Activated CD4-positive, alpha-beta T cell treated with anti-CD3 and anti-CD28 coated beads for 48 hours (primary cell): Measurements from ENCODE around the gene PIEZO1.

Experiments
- DNase-seq: peaks from one replicate; pipeline ENCODE4 v3.0.0-alpha.2; 2020

Gene PIEZO1

DNA sequence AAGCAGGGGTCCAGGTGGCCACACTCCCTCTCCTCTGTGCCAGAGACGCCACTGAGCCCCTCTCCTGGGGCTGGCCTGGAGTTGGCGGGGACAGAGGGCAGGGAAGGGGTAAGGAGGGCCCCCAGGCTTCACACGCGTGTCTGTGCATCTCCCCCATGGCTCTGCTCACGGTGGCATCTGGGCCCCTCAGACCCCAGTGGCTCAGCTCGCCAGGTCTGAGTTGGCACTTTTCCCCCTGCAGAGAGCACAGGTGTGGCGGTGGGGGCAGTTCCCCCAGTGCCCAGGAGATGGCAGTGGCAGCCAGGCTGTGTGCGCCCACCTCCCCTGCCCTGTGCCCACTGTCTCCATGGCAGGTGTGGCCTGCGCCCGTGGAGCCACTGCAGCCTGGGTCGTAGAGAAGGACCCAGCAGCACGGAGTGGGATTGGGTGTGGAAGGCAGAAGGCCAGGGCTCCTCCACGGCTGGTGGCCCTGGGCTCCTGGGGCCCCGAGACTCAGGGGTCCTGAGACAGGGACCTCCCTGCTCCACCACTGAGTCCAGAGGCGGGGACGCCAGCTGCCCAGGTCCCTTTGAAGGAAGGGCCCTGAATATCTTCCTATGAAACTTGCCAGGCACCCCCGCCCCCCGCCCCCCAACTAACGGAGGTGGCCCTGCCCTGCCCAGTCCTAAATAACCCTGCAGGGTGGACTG, 31.0 kb upstream of the PIEZO1 start:
- DNase-seq = peak; percentile 72

- no peak for DNase-seq
These were observed 30.2 kb upstream of the PIEZO1 start for GRCh38 chr16:88815227-88815626.

GRCh38 chr16:88814144-88814502, 29.1 kb upstream of the PIEZO1 start:
- no peak for DNase-seq

DNA sequence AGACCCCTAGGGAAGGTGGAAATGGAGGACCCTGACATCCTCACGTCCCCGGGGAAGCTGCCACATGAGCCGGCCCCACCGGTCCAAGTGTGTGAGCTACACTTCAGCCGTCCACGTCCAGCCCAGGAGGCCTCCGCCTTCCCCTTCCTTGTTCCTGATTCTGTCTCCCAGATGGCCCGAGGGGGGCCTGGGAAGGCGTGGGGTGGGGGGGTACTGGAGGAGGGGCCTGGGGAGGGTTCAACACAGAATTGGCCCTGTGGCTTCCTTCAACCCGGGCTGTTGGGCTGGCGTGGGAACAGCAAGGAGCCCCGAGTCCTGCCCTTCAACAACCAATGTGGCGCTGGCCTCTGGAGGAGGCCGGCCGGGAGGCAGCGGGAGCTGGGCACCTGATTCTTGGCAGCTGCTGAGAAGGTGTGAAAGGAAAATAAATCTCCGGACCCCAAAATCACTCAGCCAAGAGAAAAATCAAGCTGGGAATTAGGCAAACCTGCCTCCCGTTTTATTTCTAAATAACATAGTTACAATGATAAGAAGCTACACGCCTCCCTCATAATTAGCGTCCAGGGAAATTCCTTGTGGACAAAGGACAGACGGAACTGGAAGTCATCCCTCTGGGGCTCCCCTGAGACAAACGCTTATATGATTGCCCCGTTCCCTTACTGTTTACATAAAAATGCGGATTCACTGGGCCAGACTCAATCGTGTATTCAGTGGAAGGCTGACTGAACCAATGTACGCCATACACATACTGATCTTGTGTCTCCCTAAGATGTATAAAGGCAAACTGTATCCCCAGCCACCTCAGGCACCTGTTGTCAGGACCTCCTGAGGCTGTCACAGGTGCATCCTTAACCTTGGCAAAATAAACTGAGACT, 28.5 kb upstream of the PIEZO1 start:
- DNase-seq = no peak

GRCh38 chr16:88812513-88813268, 27.7 kb upstream of the PIEZO1 start:
- peak; percentile 63 for DNase-seq

DNA sequence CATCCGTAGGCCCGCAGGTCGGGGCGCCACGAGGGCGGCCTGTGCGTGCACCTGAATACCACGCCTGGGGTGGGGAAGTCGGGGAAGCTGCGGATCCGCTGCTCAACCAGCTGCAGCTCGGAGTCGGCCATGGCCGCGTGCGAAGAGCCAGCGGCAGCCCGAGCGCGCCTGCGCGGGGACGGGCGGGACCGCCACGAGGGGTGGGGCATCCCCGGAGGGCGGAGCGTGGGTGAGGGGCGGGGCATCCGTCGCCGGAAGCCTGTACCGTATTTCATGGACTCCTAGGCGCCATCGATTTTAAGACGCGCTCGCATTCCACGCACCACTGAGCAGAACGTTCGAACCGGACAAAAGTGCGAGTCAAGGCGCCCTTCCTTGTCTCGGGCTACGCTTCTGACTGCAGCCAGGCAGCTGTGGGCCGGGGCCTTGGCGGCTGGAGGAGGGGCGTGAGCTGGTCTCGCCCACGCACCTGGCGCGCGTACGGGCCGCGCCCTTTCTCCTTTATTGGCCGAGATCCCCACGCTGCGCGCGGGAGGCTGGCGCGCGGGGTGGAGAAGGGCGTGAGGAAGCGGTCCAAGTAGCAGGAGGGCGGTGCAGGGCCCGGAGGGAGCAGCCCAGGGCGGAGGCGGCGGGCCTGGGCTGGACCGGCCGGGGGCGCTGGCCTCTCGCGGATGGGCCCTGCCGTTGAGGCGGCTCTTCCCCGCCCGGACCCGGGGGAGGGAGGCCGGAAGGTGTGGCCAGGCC, 26.9 kb upstream of the PIEZO1 start, which contains the start of gene APRT:
Gene APRT (minus strand): TSS at position 160 of the 744 bp plus-strand sequence. CDS start 29 bp downstream, at position 131.
- peak; percentile 98 for DNase-seq

- peak; percentile 76 for DNase-seq
These were observed 26.1 kb upstream of the PIEZO1 start for GRCh38 chr16:88810912-88811768.

DNA sequence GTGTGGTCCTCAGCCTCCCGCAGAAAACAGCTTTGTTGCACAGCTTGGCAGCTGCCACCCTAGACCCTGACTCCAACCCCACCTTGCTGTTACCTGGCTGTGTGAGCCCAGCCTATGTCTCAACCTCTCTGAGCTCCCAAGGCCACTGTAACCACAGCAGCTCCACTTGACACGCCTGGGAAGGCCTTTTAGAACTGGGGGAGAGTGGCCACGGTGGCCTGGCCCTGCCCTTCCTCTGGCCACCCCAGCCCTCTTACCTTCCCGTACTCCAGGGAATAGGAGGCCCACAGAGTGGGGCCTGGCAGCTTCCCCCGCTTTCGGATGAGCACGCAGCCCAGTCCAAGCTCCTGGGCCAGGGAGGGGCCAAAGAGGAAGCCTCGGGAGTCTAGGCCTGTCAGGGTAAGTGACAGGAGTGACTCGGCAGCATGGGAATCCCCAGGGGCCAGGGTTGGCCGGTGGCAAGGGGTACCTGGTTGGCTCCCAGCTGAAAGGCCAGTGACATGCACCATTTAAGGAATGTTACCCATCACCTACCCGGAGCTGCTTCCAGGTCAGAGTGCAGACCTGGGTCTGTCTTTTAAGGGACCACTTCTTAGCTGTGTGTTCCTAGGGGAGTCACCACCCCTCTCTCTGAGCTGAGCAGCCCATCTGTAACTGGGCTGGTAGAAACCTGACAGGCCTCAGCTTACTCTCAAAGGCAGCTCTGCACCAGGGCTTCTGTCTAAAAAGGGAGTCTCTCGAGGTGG, 25.3 kb upstream of the PIEZO1 start:
- peak; percentile 70 for DNase-seq

- DNase-seq = peak; percentile 41
These were observed 24.7 kb upstream of the PIEZO1 start for GRCh38 chr16:88809676-88810165.

- DNase-seq = peak; percentile 28
These were observed 24.2 kb upstream of the PIEZO1 start for GRCh38 chr16:88809068-88809675.

DNA sequence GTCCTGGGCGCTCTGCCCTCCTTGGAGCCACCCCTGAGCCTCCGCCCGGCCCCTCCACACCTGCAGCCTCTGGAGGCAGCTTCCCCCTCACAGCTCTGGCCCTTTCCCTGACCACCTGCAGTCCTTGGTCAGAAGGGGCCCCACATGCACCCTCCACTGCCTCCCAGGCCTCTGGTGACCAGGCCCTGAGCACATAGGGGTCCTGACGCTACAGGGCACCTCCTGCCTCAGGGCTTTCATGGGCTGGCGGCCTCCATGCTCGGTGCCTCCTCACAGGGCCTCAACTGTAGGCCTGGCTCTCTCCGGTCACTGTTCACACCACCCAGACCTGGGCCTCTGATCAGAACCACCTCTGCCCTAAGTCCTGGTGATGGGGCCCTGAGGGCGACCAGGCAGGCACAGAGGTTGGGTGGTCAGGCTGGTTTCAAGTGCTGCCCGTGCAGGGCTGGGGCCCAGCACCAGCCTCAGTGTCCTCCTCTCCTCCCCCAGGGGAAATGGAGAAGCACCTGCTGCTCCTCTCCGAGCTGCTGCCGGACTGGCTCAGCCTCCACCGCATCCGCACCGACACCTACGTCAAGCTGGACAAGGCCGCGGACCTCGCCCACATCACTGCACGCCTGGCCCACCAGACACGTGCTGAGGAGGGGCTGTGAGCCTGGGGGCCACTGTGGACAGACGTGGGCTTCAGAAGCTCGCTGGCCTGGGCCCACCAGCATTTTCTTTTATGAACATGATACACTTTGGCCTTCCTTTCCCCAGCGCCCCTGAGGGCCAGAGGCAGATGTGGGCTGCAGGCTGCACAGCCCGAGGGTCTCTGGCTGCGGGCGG, 22.8 kb upstream of the PIEZO1 start:
- DNase-seq = peak; percentile 26

DNA sequence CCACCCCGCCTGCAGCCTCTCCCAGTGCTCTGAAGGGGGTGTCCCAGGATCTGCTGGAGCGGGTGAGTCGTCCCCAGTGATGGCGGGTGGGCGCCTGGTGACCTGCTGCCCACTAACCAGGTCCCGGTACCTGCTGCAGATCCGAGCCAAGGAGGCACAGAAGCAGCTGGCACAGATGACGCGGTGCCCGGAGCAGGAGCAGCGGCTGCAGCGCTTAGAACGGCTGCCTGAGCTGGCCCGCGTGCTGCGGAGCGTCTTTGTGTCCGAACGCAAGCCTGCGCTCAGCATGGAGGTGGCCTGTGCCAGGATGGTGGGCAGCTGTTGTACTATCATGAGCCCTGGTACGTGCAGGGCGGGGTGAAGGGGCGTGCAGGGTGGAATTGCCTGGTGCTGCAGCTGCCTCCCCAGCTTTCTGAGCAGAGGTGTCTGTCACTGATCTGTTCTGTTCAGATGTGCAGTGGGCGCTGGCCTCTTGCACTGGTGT, 22.2 kb upstream of the PIEZO1 start:
- DNase-seq = peak; percentile 22

GRCh38 chr16:88806491-88807111, 21.6 kb upstream of the PIEZO1 start:
- DNase-seq = no peak

GRCh38 chr16:88805887-88806393, 20.9 kb upstream of the PIEZO1 start:
- no peak for DNase-seq

GRCh38 chr16:88805340-88805715, 20.3 kb upstream of the PIEZO1 start:
- no peak for DNase-seq

DNA sequence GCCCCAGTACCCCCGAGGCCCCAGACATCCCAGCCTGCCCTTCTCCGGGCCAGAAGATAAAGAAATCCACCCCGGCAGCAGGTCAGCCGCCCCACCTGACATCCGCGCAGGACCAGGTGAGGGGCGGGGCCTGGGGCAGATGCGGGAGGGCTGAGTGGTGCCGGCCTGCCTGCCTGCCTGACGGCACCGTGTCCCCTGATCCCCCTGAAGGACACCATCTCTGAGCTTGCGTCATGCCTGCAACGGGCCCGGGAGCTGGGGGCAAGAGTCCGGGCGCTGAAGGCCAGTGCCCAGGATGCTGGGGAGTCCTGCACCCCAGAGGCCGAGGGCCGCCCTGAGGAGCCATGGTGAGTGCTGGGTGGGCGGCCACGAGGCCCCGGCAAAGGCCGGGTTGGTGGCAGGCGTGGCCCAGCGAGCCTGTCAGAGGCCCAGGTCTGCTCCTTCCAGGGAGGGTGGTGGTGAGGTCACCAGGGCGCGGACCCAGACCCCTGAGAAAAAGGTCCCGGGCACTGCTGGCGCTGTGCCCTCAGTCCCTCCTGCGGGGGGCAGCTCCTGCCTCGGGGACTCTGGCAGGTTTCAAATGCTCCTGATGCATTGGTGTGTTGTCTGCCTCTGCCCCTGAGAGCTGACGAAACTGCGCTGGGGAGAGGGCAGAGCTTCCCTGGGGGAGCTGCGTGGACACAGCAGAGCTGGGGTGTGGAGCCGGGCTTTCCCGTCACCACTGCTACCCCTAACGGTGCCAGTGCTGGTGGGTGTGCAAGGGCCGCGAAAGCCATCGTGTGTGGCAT, 19.7 kb upstream of the PIEZO1 start:
- DNase-seq = peak; percentile 71

DNA sequence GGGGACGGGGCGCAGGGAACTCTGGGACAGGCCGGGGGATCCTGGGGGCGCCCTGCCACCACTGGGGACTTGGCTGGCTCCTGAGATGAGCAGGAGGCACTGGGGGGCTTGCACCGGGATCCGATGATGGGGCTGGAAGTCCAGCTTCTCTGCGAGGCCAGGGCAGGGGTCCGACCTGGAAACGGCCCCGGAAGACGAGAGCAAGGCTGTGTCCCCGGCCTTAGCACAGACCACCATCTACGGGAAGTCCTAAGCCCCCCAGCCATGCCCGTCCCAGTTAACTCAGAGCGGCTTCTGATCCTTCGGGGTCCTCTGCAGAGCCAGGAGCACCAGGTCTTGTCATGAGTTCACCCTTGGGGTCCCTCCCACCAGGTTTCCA, 19.1 kb upstream of the PIEZO1 start:
- DNase-seq = peak; percentile 26
